ENCODE measurements around the gene SH2D6.
A peak's percentile ranks its signal among the peaks of the same experiment; 100 is the strongest.
"Not testable (repeated sequence)": the region's sequence is repeated elsewhere in the genome, so short reads cannot be mapped to it uniquely, and the experiment has no call there.

SH2D6 gene

GRCh38 chr2:85422072-85422457, 3.6 kb downstream of the SH2D6 start:
- no peak for DNase-seq

DNA sequence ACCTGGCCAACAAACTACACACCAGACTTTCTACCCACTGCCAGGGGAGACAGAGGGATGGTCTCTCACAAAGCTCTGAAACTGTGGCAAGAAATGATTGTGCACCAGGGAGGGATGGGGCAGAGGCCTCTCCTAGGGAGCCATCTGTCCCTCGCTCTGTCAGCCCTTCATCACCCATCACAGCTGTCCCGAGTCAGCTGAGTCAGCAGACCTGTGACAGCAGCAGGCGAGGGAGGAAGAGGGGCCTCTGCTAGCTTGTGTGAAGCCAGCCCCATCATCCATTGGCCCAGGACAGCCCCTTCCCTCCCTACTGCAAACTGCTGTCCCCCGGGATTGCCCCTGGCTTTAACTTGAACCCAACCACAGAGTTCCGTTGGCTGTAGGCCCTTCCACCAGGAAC, 5.0 kb downstream of the SH2D6 start:
- DNase-seq: no peak

DNA sequence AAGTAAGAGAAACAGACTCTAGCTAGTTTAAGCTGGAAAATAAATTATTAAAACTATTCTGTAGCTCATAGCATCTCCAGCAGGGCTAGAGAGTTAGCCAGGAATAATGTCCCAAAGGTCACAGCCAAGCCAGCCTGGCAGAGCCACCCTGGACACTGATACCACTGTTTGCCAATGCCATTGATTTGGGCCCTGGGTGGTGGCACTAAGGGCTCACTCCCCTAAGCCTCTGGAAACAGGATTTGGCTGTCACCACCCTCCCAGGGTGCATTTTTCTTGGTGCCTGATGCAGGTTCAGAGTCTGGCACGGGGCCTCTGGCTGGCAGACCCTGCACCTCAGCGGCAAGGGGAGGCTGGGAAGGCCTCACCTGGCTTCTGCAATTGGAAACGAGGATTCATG, 7.1 kb downstream of the SH2D6 start:
- no peak for DNase-seq

- DNase-seq: no peak
These were observed 8.9 kb downstream of the SH2D6 start for GRCh38 chr2:85427300-85427835.

- no peak for DNase-seq
These were observed 9.9 kb downstream of the SH2D6 start for GRCh38 chr2:85428343-85428881.

DNA sequence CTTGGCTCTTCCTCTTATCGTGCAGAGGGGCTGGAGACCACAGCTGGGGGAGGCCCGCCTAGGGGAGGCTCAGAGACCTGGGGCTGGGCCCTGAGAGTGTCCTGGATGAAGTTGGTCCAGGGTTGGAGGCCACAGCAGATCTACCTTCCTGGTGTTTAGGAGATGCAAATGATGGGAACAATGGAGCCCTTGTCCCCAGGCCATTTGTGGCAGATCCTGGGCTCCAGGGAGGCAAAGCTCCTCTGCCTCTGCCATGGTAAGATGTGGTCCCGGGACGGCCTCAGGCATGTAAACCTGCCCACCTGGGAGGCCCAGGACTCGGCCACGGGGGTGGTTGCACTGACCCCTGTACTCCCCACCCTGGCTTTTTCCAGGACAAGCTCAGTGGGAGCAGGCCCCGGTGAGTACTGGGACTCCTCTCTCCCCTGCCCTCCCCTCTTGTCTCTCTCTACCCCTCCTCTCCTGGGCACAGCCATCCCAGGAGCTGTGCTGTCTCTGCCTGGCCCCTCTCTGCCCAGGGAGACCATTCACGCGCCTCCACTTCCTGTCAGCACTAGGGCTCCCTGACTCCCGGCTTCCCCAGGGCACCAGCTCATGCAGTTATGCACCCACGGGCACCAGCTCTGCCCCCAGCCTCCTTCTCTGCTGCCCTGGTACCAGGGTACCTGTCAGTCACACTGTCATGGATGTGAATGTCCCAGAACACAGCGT, 10.9 kb downstream of the SH2D6 start:
- no peak for DNase-seq

DNA sequence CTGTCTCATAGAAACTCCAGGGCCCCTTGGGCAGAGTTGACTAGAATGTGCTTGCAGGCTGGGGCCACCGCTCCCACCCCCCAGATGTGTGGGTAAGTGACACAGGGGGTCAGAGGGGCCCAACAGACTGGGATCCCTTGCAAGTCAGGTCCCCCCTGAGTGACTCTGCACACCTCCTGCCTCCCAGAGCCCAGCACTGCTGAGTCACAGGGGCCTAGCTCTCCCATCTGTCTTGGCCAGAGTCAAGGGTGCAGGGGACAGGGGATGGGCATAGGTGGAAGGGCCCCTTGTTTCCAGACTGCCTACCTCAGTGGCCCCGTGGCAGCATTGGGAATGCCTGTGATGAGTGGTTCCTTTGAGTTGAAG, 11.4 kb downstream of the SH2D6 start:
- no peak for DNase-seq

GRCh38 chr2:85430752-85431569, 12.4 kb downstream of the SH2D6 start:
- peak; percentile 89 for DNase-seq

DNA sequence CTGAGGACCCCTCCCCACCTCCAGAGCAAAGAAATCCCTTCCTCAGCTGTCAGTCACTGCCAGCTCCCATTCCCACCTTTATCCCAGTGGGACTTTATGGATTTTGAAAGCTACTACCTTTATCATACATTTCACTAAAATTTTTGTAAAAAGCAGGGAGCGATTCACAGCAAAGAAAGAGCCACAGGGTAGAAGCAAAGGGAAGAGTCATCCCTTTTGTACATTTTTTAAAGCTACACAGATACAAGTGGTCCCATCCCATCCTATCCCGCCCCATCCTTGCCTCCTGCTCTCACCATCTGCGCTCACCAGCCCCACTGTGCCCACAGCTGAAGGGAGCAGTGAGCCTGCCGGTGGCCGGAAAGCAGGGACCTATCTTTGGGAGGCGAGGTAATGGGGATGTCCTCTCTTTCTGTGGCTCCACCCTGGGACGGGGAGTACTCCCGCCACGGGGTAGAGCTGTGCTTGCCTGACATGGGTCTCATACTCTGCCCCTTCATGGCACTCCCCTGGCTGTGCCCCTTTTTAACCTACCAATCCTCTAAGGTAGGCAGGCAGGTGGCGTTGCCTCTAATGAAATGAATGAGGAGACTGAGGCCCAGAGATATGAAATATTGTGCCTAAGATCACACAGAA, 13.2 kb downstream of the SH2D6 start:
- no peak for DNase-seq

DNA sequence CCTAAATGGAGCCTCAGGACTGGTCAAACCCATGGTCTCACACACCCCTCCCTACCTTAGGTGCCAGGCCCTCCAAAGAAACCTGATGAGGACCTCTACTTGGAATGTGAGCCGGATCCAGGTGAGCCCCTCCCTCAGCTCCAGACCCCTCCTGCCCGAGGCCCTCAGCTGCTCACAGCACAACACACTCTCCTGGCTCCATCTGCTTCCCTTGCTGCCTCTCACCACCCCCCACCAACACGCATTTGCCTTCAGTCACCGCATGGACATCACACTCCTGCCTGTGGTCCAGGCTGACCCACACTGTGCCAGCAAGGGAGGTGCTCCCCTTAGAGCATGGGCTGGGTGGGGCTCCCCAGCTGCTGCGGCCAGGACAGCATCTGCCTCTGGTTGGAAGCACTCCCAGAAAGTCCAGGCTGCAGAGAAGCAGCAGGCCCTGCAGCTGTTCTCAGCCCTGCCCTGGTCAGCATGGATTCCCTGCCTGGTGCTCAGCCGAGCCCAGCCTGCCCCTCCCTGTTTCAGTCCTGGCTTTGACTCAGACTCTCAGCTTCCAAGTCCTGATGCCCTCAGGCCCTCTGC, 15.1 kb downstream of the SH2D6 start:
- peak; percentile 58 for DNase-seq

- DNase-seq: no peak
These were observed 16.2 kb downstream of the SH2D6 start for GRCh38 chr2:85434696-85435095.

DNA sequence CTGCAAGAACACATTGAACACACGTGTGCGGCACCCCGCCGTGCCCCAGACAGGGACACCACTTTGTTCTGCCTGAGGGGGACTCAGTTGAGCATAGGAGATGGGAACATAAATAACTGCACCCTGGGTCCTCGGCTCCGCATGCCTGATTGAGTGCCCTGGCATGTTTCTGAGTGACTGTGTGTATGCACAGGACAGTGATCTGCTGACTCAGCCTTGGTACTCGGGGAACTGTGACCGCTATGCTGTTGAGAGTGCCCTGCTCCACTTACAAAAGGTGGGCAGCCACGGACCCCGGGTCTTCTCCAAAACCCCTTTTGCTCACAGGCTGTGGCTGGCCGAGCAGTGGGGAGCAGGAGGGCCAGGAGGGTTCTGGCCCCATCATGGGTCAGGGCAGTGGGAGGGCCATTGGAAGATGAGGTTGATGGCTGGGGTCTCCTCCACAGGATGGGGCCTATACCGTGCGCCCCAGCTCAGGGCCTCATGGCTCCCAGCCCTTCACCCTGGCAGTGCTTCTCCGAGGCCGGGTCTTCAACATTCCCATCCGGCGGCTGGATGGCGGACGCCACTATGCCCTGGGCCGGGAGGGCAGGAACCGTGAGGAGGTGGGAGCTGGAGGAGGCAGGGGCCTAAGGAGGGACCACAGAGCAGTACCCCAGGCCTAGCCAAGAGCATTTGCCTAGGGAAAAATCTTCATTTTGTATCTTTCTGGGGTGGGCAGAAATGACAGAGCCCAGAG, 16.9 kb downstream of the SH2D6 start:
- DNase-seq: no peak

GRCh38 chr2:85435981-85436835, 17.7 kb downstream of the SH2D6 start:
- no peak for DNase-seq

- peak; percentile 54 for DNase-seq
These were observed 18.4 kb downstream of the SH2D6 start for GRCh38 chr2:85436836-85437487.

- DNase-seq: peak; percentile 92
These were observed 19.1 kb downstream of the SH2D6 start for GRCh38 chr2:85437488-85438200.

GRCh38 chr2:85438201-85439024, 19.9 kb downstream of the SH2D6 start:
- peak; percentile 66 for DNase-seq

- no peak for DNase-seq
These were observed 20.5 kb downstream of the SH2D6 start for GRCh38 chr2:85439025-85439472.

DNA sequence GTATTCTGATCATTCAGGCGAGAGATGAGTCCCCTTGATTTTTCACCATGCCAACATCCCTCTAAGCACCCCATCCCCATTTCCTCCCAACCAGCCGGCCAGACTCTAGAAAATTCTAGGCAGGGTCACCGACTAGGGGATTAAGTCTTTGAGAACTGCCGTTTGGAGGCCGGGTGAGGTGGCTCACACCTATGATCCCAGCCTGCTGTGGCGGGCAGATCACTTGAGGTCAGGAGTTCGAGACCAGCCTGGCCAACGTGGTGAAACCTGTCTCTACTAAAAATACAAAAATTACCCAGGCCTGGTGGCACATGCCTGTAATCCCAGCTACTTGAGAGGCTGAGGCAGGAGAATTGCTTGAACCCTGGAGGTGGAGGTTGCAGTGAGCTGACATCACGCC, 21.1 kb downstream of the SH2D6 start:
- not testable (repeated sequence) for DNase-seq

- no peak for DNase-seq
These were observed 21.5 kb downstream of the SH2D6 start for GRCh38 chr2:85439986-85440385.
